Neural cell (in vitro differentiated cells): ENCODE data around the gene CERKL. TPM values are rescaled to one million over a fixed set of nuclear protein-coding genes. Genes with fewer than 3 reads are reported as not detected.

ENCODE experiments used
- H2AFZ ChIP-seq: fragments of 200-600, 300-800 bp; sonication (generic), shearing (Covaris generic); 2 replicates; pipeline ENCODE4 v1.6.0; 2014; ENCODE audit warnings: low read depth, mild to moderate bottlenecking, antibody characterized with exemption, low read length, moderate library complexity
- H3F3A ChIP-seq: fragments of 200-600 bp; shearing (Covaris generic); 2 replicates; pipeline ENCODE4 v1.6.1; 2016; ENCODE audit warnings: mild to moderate bottlenecking, moderate library complexity, mixed read lengths, antibody characterized with exemption, low read length; ENCODE audit not compliant: insufficient read depth, poor library complexity, severe bottlenecking
- H3K27ac ChIP-seq: fragments of 200-600, 300-800 bp; sonication (generic), shearing (Covaris generic); 2 replicates; pipeline ENCODE4 v1.5.1; 2014; ENCODE audit warnings: mild to moderate bottlenecking, low read length, moderate library complexity
- H3K27me3 ChIP-seq: fragments of 300-800, 200-600 bp; sonication (generic), shearing (Covaris generic); 2 replicates; pipeline ENCODE4 v1.6.0; 2014; ENCODE audit warnings: mild to moderate bottlenecking, low read depth, low read length, moderate library complexity; ENCODE audit not compliant: insufficient read depth
- H3K36me3 ChIP-seq: fragments of 300-800, 200-600 bp; sonication (generic), shearing (Covaris generic); 2 replicates; pipeline ENCODE4 v1.5.1; 2014; ENCODE audit warnings: mild to moderate bottlenecking, antibody characterized with exemption, low read length, moderate library complexity; ENCODE audit not compliant: insufficient read depth
- H3K4me2 ChIP-seq: fragments of 300-800, 200-600 bp; sonication (generic), shearing (Covaris generic); 2 replicates; pipeline ENCODE4 v1.6.0; 2014; ENCODE audit warnings: mild to moderate bottlenecking, low read length
- H3K4me3 ChIP-seq: fragments of 300-800, 200-600 bp; sonication (generic), shearing (Covaris generic); 2 replicates; pipeline ENCODE4 v1.5.1; 2014; ENCODE audit warnings: mild to moderate bottlenecking, low read length, moderate library complexity
- H3K79me2 ChIP-seq: fragments of 200-600 bp; shearing (Covaris generic); replicated peaks from 2 replicates; pipeline ENCODE4 v1.6.0; 2014; ENCODE audit warnings: mild to moderate bottlenecking, low read length, moderate library complexity; ENCODE audit not compliant: insufficient read depth
- H3K9ac ChIP-seq: fragments of 300-800, 200-600 bp; sonication (generic), shearing (Covaris generic); 2 replicates; pipeline ENCODE4 v1.6.1; 2016; ENCODE audit warnings: mild to moderate bottlenecking, low read length, mixed read lengths
- H3K9me2 ChIP-seq: fragments of 200-600 bp; shearing (Covaris generic); 2 replicates; pipeline ENCODE4 v1.6.1; 2016; ENCODE audit warnings: mild to moderate bottlenecking, low read length, mixed read lengths; ENCODE audit not compliant: insufficient read depth
- H3K9me3 ChIP-seq: fragments of 200-600, 300-800 bp; sonication (generic), shearing (Covaris generic); 2 replicates; pipeline ENCODE4 v1.6.1; 2016; ENCODE audit warnings: mild to moderate bottlenecking, mixed run types, low read length, moderate library complexity, mixed read lengths
- H4K20me1 ChIP-seq: fragments of 200-600 bp; shearing (Covaris generic); 2 replicates; pipeline ENCODE4 v1.6.1; 2016; ENCODE audit warnings: mild to moderate bottlenecking, mixed run types; ENCODE audit not compliant: insufficient read depth
- CTCF ChIP-seq: fragments of 450-650 bp; IDR thresholded peaks from 2 replicates; pipeline ENCODE4 v1.5.1; 2014; ENCODE audit warnings: antibody characterized with exemption, mild to moderate bottlenecking, moderate library complexity; ENCODE audit not compliant: poor library complexity, severe bottlenecking
- EP300 ChIP-seq: fragments of 450-650 bp; conservative IDR thresholded peaks from 2 replicates; pipeline ENCODE4 v1.6.1; 2014; ENCODE audit warnings: antibody characterized with exemption, mild to moderate bottlenecking, moderate library complexity; ENCODE audit not compliant: poor library complexity, severe bottlenecking
- EZH2 ChIP-seq: fragments of 200-600, 300-800 bp; shearing (Covaris generic), sonication (generic); IDR thresholded peaks from 2 replicates; pipeline ENCODE4 v1.6.1; 2014; ENCODE audit warnings: antibody characterized with exemption, low read length, borderline replicate concordance, mild to moderate bottlenecking; ENCODE audit not compliant: insufficient read depth, poor library complexity, severe bottlenecking
- MXI1 ChIP-seq: fragments of 450-650 bp; conservative IDR thresholded peaks from 2 replicates; pipeline ENCODE4 v1.6.1; 2014; ENCODE audit warnings: antibody characterized with exemption, mild to moderate bottlenecking; ENCODE audit not compliant: poor library complexity, severe bottlenecking
- POLR2AphosphoS5 ChIP-seq: IDR thresholded peaks from 2 replicates; pipeline ENCODE4 v1.6.1; 2012
- RAD21 ChIP-seq: fragments of 450-650 bp; conservative IDR thresholded peaks from 2 replicates; pipeline ENCODE4 v1.6.1; 2014; ENCODE audit warnings: antibody characterized with exemption, mild to moderate bottlenecking, moderate library complexity
- SMC3 ChIP-seq: fragments of 450-650 bp; conservative IDR thresholded peaks from 2 replicates; pipeline ENCODE4 v1.6.1; 2014; ENCODE audit warnings: antibody characterized with exemption, mild to moderate bottlenecking, moderate library complexity; ENCODE audit not compliant: poor library complexity
- TAF1 ChIP-seq: IDR thresholded peaks from 2 replicates; pipeline ENCODE4 v1.6.1; 2012; ENCODE audit warnings: low read depth
- polyA plus RNA-seq: library from polyadenylated mRNA; depleted of rRNA; stranded (reverse); fragments of >200 nt; gene quantifications from 2 replicates; pipeline ENCODE4 v1.2.3, GENCODE V29; 2014

CERKL gene
- polyA plus RNA-seq, 1 donor from 2014 or later: not detected

DNA sequence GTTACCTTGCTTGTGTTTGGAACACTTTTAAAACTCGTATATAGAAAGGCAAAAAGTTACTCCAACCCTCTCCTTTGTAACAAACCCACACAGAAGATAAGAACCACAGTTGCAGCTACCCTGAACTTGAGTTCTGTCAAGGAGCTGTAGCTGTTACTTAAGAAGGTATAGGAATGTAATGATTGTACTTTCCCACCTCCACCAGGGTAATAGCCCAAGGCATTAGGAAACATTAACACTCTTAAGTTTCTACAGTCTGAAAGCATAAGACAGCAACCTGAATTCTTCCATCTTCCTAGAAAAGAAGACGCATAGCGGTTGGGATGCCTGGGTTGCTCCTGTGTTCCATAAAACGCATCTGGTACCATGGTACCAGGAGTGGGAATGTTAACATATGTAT, 156.7 kb downstream of the CERKL start:
- H3K79me2 ChIP-seq: no peaks in the 10 kb centered on the region

DNA sequence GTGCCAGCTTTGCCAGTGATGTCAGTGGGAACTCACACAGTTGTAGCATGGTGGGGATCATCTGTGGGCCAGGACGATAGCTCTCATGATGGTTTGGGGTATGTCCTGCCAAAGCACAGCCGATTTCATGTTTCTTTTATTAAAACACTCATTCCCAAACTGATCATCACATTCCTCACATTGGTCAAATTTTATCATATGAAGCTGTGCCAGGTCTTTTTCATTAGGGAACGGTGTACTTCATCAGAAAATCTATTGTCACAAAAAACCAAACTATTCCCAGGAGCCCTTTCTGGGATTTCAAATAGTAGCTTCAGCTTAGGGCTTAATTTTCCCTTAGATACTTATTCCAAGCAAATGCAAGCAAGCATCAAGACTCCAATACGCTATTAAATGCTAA, 157.7 kb downstream of the CERKL start:
- Histone ChIP-seq H3K27ac (no peak overlapping the region), H3K4me3 (no peak overlapping the region), H3K36me3 (no peaks in the 10 kb centered on the region), H3K79me2 (no peaks in the 10 kb centered on the region), H3K9me3 (no peaks in the 10 kb centered on the region), H3K9me2 (no peaks in the 10 kb centered on the region), H4K20me1 (no peaks in the 10 kb centered on the region), H3F3A (no peaks in the 10 kb centered on the region), H3K9ac (no peak overlapping the region), H3K27me3 (no peaks in the 10 kb centered on the region), H3K4me2 (no peak overlapping the region), H2AFZ (no peak overlapping the region)
- TF ChIP-seq TAF1 (no peak), SMC3 (no peak), CTCF (no peak)

More for the DNA sequence above, 156.7 kb downstream of the CERKL start:
- H3K27me3 ChIP-seq: no peaks in the 10 kb centered on the region
- H3K4me3 ChIP-seq: no peak overlapping the region
- no peaks in the 10 kb centered on the region for H3K9me3 ChIP-seq
- H3F3A ChIP-seq: no peaks in the 10 kb centered on the region
- TF ChIP-seq EP300 (no peak), EZH2 (no peak), POLR2AphosphoS5 (no peak), MXI1 (no peak), SMC3 (no peak), TAF1 (no peak), RAD21 (no peak)
- no peaks in the 10 kb centered on the region for H3K36me3 ChIP-seq
- no peak overlapping the region for H3K9ac ChIP-seq
- H4K20me1 ChIP-seq: no peaks in the 10 kb centered on the region
- no peaks in the 10 kb centered on the region for H3K9me2 ChIP-seq
- no peak overlapping the region for H2AFZ ChIP-seq
- no peak overlapping the region for H3K4me2 ChIP-seq
- no peak overlapping the region for H3K27ac ChIP-seq

Other genes starting within 250 kb of the CERKL start
- 0.40 TPM in 1 of 2 replicates, not detected in the other for gene ITGA4, start 199.7 kb downstream of the CERKL start, polyA plus RNA-seq
- gene NEUROD1, start 23.4 kb upstream of the CERKL start, polyA plus RNA-seq: not detected in 2 replicates
- 36.8 and 42.0 TPM in 2 replicates for gene ITPRID2, start 234.6 kb upstream of the CERKL start, polyA plus RNA-seq